Measurements from ENCODE around the gene IQCF6. TPM values are rescaled to one million over a fixed set of nuclear protein-coding genes. Genes with fewer than 3 reads are reported as not detected.

Gene IQCF6
- total RNA-seq, 2 experiments from 2014 or later = not detected

DNA sequence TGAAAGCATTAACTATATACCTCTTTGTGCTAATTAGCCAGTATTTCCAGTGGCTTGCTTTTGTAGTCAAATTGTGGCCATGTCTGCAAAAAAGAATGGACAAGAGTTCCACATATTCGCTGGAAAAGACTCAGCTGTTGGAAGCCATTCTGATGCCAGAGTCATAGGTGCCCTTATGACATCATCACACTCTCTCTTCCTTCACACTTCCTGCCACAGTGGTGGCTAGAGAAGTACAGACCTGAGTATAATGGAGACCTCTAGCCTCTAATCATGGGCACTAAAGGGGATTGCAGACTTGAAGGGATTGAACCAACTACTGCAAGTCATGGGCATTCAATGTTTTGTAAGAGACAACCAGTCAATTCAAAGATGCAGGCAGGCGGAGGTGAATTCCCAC is 38.3 kb upstream of the IQCF6 start:
- Mint-ChIP-seq H3K9me3 (peaks cover 4% of the 10 kb centered on the region), H3K4me3 (no peak overlapping the region), H3K27ac (no peak overlapping the region), H3K27me3 (peaks cover 16% of the 10 kb centered on the region), H3K4me1 (ENCODE audit: low read depth) (no peaks in the 10 kb centered on the region), H3K36me3 (ENCODE audit: low read depth) (peaks cover 2% of the 10 kb centered on the region)
- no peak for ATAC-seq
- intact Hi-C loops (cut with micrococcal nuclease) = no loop called here
- TF ChIP-seq CTCF (IDR thresholded peaks at IDR 0.05) = no peak
- no peak for DNase-seq
- ChIA-PET POLR2A (no interaction called here), CTCF (no interaction called here)

- Mint-ChIP-seq H3K9me3 (peaks cover 2% of the 10 kb centered on the region), H3K27ac (no peak overlapping the region), H3K27me3 (peaks cover 14% of the 10 kb centered on the region), H3K4me1 (ENCODE audit: low read depth) (no peaks in the 10 kb centered on the region), H3K4me3 (no peak overlapping the region), H3K36me3 (ENCODE audit: low read depth) (peaks cover 1% of the 10 kb centered on the region)
- no peak for ATAC-seq
- POLR2A ChIA-PET = no interaction called here
- intact Hi-C loops (cut with micrococcal nuclease) = no loop called here
- CTCF ChIA-PET = no interaction called here
- no peak for TF ChIP-seq CTCF (IDR thresholded peaks at IDR 0.05)
- no peak for DNase-seq
These were observed 37.7 kb upstream of the IQCF6 start for GRCh38 chr3:51816723-51817122.

GRCh38 chr3:51815614-51816013 is 36.6 kb upstream of the IQCF6 start:
- POLR2A ChIA-PET = no interaction called here
- ATAC-seq (no peak), DNase-seq (no peak)
- H3K4me1 Mint-ChIP-seq (ENCODE audit: low read depth) = no peaks in the 10 kb centered on the region
- peaks cover 13% of the 10 kb centered on the region for H3K27me3 Mint-ChIP-seq
- H3K36me3 Mint-ChIP-seq (ENCODE audit: low read depth) = no peaks in the 10 kb centered on the region
- no peak overlapping the region for H3K27ac Mint-ChIP-seq
- H3K9me3 Mint-ChIP-seq = no peaks in the 10 kb centered on the region
- no peak for TF ChIP-seq CTCF (IDR thresholded peaks at IDR 0.05)
- intact Hi-C loops (cut with micrococcal nuclease) = no loop called here
- CTCF ChIA-PET = no interaction called here
- H3K4me3 Mint-ChIP-seq = no peak overlapping the region

DNA sequence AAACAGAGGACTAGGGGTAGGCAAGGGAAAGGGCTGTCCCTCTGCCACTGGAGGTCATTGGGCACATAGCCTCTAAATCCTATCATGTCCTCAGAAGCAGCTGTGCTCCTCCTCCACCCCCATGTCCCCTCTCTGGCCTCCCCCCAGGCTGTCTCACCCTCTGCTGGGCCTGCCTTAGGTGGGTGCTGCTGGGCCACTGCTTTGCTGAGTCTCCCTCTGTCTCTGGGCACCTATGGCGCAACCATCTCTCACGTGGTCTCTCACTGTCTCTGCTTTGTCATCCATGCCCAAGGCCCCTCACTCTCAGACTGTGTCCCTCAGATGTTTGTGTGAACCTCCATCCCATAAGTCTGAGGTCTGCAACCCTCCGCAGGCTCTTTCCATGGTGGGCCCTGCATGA is 35.0 kb upstream of the IQCF6 start:
- no peak for TF ChIP-seq CTCF (IDR thresholded peaks at IDR 0.05)
- ChIA-PET CTCF (interaction anchor here (4.5 kb wide), 1 partner anchor 15 kb away, joined by 16 read pairs; no protein-coding TSS in a partner anchor), POLR2A (no interaction called here)
- ATAC-seq (no peak), DNase-seq (no peak)
- Mint-ChIP-seq H3K27me3 (peaks cover 9% of the 10 kb centered on the region), H3K4me3 (no peak overlapping the region), H3K9me3 (no peaks in the 10 kb centered on the region), H3K36me3 (ENCODE audit: low read depth) (no peaks in the 10 kb centered on the region), H3K4me1 (ENCODE audit: low read depth) (no peaks in the 10 kb centered on the region), H3K27ac (no peak overlapping the region)
- intact Hi-C loops (cut with micrococcal nuclease) = no loop called here

GRCh38 chr3:51813539-51813938 is 34.5 kb upstream of the IQCF6 start:
- no peak for TF ChIP-seq CTCF (IDR thresholded peaks at IDR 0.05)
- DNase-seq (no peak), ATAC-seq (no peak)
- Mint-ChIP-seq H3K4me3 (no peak overlapping the region), H3K9me3 (no peaks in the 10 kb centered on the region), H3K36me3 (ENCODE audit: low read depth) (no peaks in the 10 kb centered on the region), H3K27me3 (peaks cover 7% of the 10 kb centered on the region), H3K27ac (no peak overlapping the region), H3K4me1 (ENCODE audit: low read depth) (no peaks in the 10 kb centered on the region)
- intact Hi-C loops (cut with micrococcal nuclease) = no loop called here
- ChIA-PET CTCF (interaction anchor here (3.4 to 4.5 kb wide), 2 partner anchors 14 to 94 kb away, joined by 9 to 16 read pairs; no protein-coding TSS in a partner anchor), POLR2A (no interaction called here)
